PFSK-1 (cell line): ENCODE data around the gene IKZF3.

Experiments
- FOXP2 ChIP-seq: optimal IDR thresholded peaks from 2 replicates; pipeline ENCODE3; 2011; ENCODE audit warnings: borderline replicate concordance, control low read depth, inconsistent platforms; ENCODE audit not compliant: insufficient read depth; ENCODE audit errors: extremely low read length, extremely low read depth
- POLR2AphosphoS5 ChIP-seq: IDR thresholded peaks from 2 replicates; pipeline ENCODE4 v1.6.1; 2012; ENCODE audit warnings: low read depth, mild to moderate bottlenecking, control low read depth, low read length, moderate library complexity
- SIN3A ChIP-seq: IDR thresholded peaks from 2 replicates; pipeline ENCODE4 v1.6.1; 2012; ENCODE audit warnings: mild to moderate bottlenecking, low read length, moderate library complexity, borderline replicate concordance; ENCODE audit not compliant: insufficient read depth
- TAF1 ChIP-seq: IDR thresholded peaks from 2 replicates; pipeline ENCODE4 v1.6.1; 2012; ENCODE audit warnings: low read length, control low read depth, borderline replicate concordance; ENCODE audit not compliant: insufficient read depth

DNA sequence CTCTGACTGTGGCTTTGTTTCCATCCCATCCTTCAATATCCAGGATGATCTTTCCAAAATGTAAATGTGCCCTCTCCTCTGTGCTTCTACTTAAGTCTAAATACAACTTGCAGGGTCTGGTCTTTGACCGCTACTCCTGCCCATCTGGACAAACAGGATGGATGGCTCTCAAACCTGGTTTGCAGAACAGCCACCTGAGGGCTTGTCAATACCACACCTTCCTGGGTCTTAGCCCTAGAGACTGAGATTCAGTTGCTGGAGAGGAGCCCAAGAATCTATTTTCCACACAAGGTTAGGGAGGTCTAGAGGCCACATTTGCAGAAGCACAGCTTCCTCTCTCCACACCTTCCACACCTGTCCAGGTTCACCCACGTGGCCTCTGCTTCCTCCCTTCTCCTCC lies 128.2 kb downstream of the IKZF3 start:
- TF ChIP-seq POLR2AphosphoS5: no peak
- no peak for TF ChIP-seq TAF1
- TF ChIP-seq FOXP2: no peak
- TF ChIP-seq SIN3A: no peak
